Ammon's horn (tissue), 1 donor: ENCODE data around the gene RNF5.
"Not testable (repeated sequence)": the region's sequence is repeated elsewhere in the genome, so short reads cannot be mapped to it uniquely, and the experiment has no call there.

Experiments
- DNase-seq: peaks from one replicate; pipeline ENCODE4 v3.0.0-alpha.2; 2016; ENCODE audit warnings: low spot score

RNF5 gene

GRCh38 chr6:32210191-32210601, 32.0 kb downstream of the RNF5 start:
- DNase-seq: no peak

- DNase-seq: not testable (repeated sequence)
These were observed 33.2 kb downstream of the RNF5 start for GRCh38 chr6:32211432-32211831.

GRCh38 chr6:32212076-32212760, 34.0 kb downstream of the RNF5 start:
- DNase-seq: no peak

- no peak for DNase-seq
These were observed 35.4 kb downstream of the RNF5 start for GRCh38 chr6:32213649-32214048.

GRCh38 chr6:32214126-32214525, 35.9 kb downstream of the RNF5 start:
- no peak for DNase-seq

- DNase-seq: no peak
These were observed 37.4 kb downstream of the RNF5 start for GRCh38 chr6:32215617-32216016.

GRCh38 chr6:32216285-32216684, 38.1 kb downstream of the RNF5 start:
- DNase-seq: no peak

- DNase-seq: no peak
These were observed 38.8 kb downstream of the RNF5 start for GRCh38 chr6:32216998-32217397.

- DNase-seq: no peak
These were observed 40.0 kb downstream of the RNF5 start for GRCh38 chr6:32218167-32218566.

- DNase-seq: no peak
These were observed 41.8 kb downstream of the RNF5 start for GRCh38 chr6:32220021-32220420.

GRCh38 chr6:32222333-32223230, 44.4 kb downstream of the RNF5 start:
- no peak for DNase-seq

GRCh38 chr6:32223258-32224235, 45.3 kb downstream of the RNF5 start, which contains the start of gene NOTCH4:
Gene NOTCH4 (minus strand): TSS chr6:32224067. CDS start chr6:32223928, 139 bp downstream.
- DNase-seq: no peak

GRCh38 chr6:32224696-32225095, 46.5 kb downstream of the RNF5 start:
- no peak for DNase-seq

GRCh38 chr6:32226434-32226833, 48.2 kb downstream of the RNF5 start:
- no peak for DNase-seq
